HepG2 (cell line): Measurements from ENCODE around the gene ANG.

Source experiments
- EP300 ChIP-seq, 3 experiments: sonication (generic) in 1 of 3; formaldehyde crosslinking in 1 of 3; IDR thresholded peaks; 2 replicates each; pipeline versions ENCODE4 v1.5.1 to v1.6.1; 2011 to 2020; ENCODE audit warnings: low read depth in 2 of 3, low read length in 2 of 3, borderline replicate concordance in 1 of 3, improper control_type of control experiment in 1 of 3, mild to moderate bottlenecking in 1 of 3, missing genetic modification reagents in 1 of 3, moderate library complexity in 1 of 3
- NR2F1 ChIP-seq, 2 experiments: fragments of 450-650 bp in 1 of 2; formaldehyde crosslinking in 1 of 2; IDR thresholded peaks; 2 replicates each; pipeline versions ENCODE4 v1.5.0 to v1.6.1; 2016 to 2020; ENCODE audit warnings: mild to moderate bottlenecking in 1 of 2, missing compliant biosample characterization in 1 of 2, missing genetic modification reagents in 1 of 2, moderate library complexity in 1 of 2
- PTBP1 ChIP-seq: fragments of 200-400 bp; formaldehyde crosslinking; IDR thresholded peaks from 2 replicates; pipeline ENCODE4 v1.6.1; 2018; ENCODE audit warnings: low read length, low read depth; ENCODE audit not compliant: poor library complexity, severe bottlenecking
- SMAD3 ChIP-seq: sonication (generic); formaldehyde crosslinking; IDR thresholded peaks from 2 replicates; pipeline ENCODE4 v1.4.0; 2020; ENCODE audit warnings: missing genetic modification reagents
- TGIF2 ChIP-seq: IDR thresholded peaks from 2 replicates; pipeline ENCODE4 v1.6.1; 2016; ENCODE audit warnings: control low read depth, missing compliant biosample characterization
- TF ChIP-seq, protein P1 (sequence below): sonication (generic); formaldehyde crosslinking; IDR thresholded peaks from 2 replicates; pipeline ENCODE4 v1.4.0; 2020; ENCODE audit warnings: missing genetic modification reagents

DNA sequence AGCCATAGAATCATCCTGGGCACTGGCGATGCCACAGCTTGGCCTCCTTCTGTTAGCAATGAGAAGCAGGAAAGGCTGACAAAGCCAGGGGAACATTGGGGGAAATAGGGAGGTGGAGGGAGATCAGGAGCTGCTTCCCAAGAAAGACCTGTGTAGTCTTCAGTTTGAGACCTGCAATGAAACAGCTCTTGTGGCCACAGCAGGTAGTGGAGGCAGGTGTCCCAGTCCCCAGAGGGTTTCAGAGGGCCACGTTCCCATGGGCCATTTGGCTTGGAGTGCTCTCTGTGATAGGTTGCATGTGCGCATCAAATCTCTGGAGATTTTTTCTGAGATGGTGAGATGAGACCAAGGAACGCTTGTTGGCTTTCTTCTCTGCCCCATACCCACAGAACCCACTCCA, 32.7 kb upstream of the ANG start:
- no peak for TF ChIP-seq EP300 (IDR thresholded peaks at IDR 0.05; ENCODE audit: low read depth in 2 of 2, low read length in 2 of 2)
- no peak for TF ChIP-seq EP300 (CRISPR knock-in tag; IDR thresholded peaks at IDR 0.05; ENCODE audit: borderline replicate concordance)
- no peak for TF ChIP-seq NR2F1 (CRISPR knock-in tag; IDR thresholded peaks at IDR 0.05)
- no peak for TF ChIP-seq SMAD3
- TF ChIP-seq TGIF2 (CRISPR knock-in tag): no peak
- TF ChIP-seq, protein P1, sequence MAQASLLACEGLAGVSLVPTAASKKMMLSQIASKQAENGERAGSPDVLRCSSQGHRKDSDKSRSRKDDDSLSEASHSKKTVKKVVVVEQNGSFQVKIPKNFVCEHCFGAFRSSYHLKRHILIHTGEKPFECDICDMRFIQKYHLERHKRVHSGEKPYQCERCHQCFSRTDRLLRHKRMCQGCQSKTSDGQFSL: no peak
- no peak for TF ChIP-seq PTBP1
